ENCODE data around the gene OR51T1. TPM values are rescaled to one million over a fixed set of nuclear protein-coding genes. Genes with fewer than 3 reads are reported as not detected.

OR51T1 gene
- total RNA-seq, 6 experiments from 2014 or later, result not detected

GRCh38 chr11:4884361-4884760 lies 2.7 kb downstream of the OR51T1 start:
- Histone ChIP-seq H3K4me3 (no peak overlapping the region), H3K9me3 (no peaks in the 10 kb centered on the region), H3K27ac (no peak overlapping the region), H3K4me1 (no peaks in the 10 kb centered on the region), H3K36me3 (no peaks in the 10 kb centered on the region), H3K27me3 (no peaks in the 10 kb centered on the region)
- 52% methylated on average over 3 of the region's 3 CpGs for WGBS (ENCODE audit: insufficient coverage, low coverage, low lambda C conversion rate, missing lambda C conversion rate)
- no peak for TF ChIP-seq POLR2A (IDR thresholded peaks at IDR 0.05)
- TF ChIP-seq, protein P1, sequence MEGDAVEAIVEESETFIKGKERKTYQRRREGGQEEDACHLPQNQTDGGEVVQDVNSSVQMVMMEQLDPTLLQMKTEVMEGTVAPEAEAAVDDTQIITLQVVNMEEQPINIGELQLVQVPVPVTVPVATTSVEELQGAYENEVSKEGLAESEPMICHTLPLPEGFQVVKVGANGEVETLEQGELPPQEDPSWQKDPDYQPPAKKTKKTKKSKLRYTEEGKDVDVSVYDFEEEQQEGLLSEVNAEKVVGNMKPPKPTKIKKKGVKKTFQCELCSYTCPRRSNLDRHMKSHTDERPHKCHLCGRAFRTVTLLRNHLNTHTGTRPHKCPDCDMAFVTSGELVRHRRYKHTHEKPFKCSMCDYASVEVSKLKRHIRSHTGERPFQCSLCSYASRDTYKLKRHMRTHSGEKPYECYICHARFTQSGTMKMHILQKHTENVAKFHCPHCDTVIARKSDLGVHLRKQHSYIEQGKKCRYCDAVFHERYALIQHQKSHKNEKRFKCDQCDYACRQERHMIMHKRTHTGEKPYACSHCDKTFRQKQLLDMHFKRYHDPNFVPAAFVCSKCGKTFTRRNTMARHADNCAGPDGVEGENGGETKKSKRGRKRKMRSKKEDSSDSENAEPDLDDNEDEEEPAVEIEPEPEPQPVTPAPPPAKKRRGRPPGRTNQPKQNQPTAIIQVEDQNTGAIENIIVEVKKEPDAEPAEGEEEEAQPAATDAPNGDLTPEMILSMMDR (IDR thresholded peaks at IDR 0.05), result no peak
- ATAC-seq (no peak), DNase-seq (no peak)
- intact Hi-C loops (cut with DNase I), result no loop called here

DNA sequence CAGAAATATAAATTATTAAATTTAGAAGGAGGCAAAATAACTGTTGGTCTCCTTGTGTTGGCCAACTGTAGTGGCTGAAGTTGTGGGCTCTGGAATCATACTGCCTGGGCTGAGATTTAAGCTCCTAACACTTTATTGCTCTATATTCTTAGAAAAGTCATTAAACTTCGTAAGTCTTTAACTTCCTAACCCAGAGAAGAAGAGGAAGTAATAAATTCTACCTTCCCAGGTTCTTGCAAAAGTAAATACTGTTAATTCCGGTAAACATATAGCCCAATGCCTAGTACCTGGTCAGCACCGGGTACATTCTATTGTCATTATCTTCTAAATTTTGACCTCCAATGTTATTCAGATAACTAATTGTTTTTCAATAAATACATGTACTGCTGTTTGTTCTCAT lies 4.5 kb downstream of the OR51T1 start:
- no peaks in the 10 kb centered on the region for H3K9me3 ChIP-seq
- DNase-seq, result no peak
- WGBS (ENCODE audit: insufficient coverage, low coverage, low lambda C conversion rate, missing lambda C conversion rate), result 52% methylated on average over 3 of the region's 3 CpGs
- no peak for ATAC-seq
- H3K4me3 ChIP-seq, result no peak overlapping the region
- no peaks in the 10 kb centered on the region for H3K36me3 ChIP-seq
- TF ChIP-seq, protein P1 (IDR thresholded peaks at IDR 0.05), result no peak
- TF ChIP-seq POLR2A (IDR thresholded peaks at IDR 0.05), result no peak
- H3K27me3 ChIP-seq, result no peaks in the 10 kb centered on the region
- H3K27ac ChIP-seq, result no peak overlapping the region
- H3K4me1 ChIP-seq, result no peaks in the 10 kb centered on the region
- intact Hi-C loops (cut with DNase I), result no loop called here

DNA sequence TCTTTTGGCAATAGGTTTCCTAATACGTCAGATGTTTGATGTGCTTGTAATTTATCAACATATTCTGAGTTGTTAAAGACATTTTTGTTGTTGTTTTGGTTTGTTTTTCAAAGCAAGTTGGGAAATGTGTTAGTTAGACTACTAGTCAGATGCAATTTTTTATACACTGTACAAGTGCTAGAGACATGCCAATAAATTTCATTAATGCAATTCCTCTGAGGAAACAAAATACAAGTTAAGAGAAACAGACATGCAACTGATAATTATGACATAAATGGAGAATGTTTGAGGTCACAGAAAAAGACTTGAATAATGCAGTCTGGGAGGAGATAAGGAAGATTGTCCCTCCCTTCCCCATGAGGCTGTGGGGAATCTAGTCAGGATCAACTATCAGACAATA lies 5.9 kb downstream of the OR51T1 start:
- 0% methylated on average over 1 of the region's 1 CpG for WGBS (ENCODE audit: insufficient coverage, low coverage, low lambda C conversion rate, missing lambda C conversion rate)
- no peaks in the 10 kb centered on the region for H3K9me3 ChIP-seq
- intact Hi-C loops (cut with DNase I), result no loop called here
- no peak for ATAC-seq
- DNase-seq, result no peak
- no peak overlapping the region for H3K27ac ChIP-seq
- TF ChIP-seq, protein P1 (IDR thresholded peaks at IDR 0.05), result no peak
- TF ChIP-seq POLR2A (IDR thresholded peaks at IDR 0.05), result no peak
- no peaks in the 10 kb centered on the region for H3K27me3 ChIP-seq
- H3K4me1 ChIP-seq, result no peaks in the 10 kb centered on the region
- H3K36me3 ChIP-seq, result no peaks in the 10 kb centered on the region
- no peak overlapping the region for H3K4me3 ChIP-seq

- TF ChIP-seq, protein P1 (IDR thresholded peaks at IDR 0.05), result no peak
- no peak for TF ChIP-seq POLR2A (IDR thresholded peaks at IDR 0.05)
- WGBS (ENCODE audit: insufficient coverage, low coverage, low lambda C conversion rate, missing lambda C conversion rate), result 46% methylated on average over 2 of the region's 2 CpGs
- intact Hi-C loops (cut with DNase I), result no loop called here
- H3K4me3 ChIP-seq, result no peak overlapping the region
- H3K27me3 ChIP-seq, result no peaks in the 10 kb centered on the region
- no peaks in the 10 kb centered on the region for H3K9me3 ChIP-seq
- H3K36me3 ChIP-seq, result no peaks in the 10 kb centered on the region
- no peak overlapping the region for H3K27ac ChIP-seq
- DNase-seq (no peak), ATAC-seq (no peak)
- H3K4me1 ChIP-seq, result no peaks in the 10 kb centered on the region
Measured at GRCh38 chr11:4890279-4890678, 8.6 kb downstream of the OR51T1 start.
